GM10266 (cell line): ENCODE data around the gene IFNAR1.

ENCODE experiments used
- DNase-seq: peaks from one replicate; pipeline ENCODE4 v3.0.0; 2012; ENCODE audit errors: extremely low spot score
- CTCF ChIP-seq: IDR thresholded peaks from 2 replicates; pipeline ENCODE4 v1.5.1; 2012; ENCODE audit warnings: mild to moderate bottlenecking, low read depth; ENCODE audit not compliant: control insufficient read depth, insufficient read depth; ENCODE audit errors: missing control alignments

IFNAR1 gene

DNA sequence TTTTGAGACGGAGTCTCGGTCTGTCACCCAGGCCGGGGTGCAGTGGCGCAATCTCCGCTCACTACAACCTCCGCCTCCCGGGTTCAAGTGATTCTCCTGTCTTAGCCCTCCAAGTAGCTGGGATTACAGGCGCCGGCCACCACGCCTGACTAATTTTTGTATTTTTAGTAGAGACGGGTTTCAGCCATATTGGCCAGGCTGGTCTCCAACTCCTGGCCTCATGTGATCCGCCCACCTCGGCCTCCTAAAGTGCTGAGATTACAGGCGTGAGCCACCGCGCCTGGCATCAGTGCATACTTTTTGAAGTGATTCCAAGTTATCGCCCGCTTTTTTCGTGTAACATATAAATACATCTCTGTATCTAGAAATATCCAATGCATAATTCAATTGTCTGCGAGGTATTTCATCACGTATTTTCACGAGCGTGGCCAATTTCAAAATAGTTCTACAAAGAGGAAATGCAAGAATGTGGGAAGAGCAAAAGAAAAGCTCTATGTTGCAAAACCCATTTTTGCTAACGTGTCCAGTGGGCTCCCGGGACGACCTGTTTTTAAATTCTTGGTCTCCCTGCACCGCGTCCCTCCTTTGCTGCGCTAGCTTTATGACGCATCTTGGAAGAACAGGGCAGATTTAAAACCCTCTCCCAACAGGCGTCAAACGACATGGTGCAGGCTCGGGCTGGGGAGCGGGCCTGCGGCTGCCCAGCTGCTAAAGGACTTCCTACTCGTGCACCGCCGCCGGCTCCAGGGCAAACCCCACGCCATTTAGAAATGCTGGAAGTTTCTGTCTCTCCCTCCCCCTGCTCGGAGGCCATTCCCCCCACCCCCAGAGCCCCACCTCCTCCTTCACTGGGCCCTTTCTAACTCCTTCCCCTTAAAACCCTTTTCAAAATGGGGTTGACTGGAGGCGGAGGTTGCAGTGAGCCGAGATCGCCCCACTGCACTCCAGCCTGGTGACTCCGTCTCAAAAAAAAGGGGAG lies 77.5 kb downstream of the IFNAR1 start:
- TF ChIP-seq CTCF: no peak
- DNase-seq: peak; percentile 51

GRCh38 chr21:33403128-33403785 lies 78.5 kb downstream of the IFNAR1 start, which contains the start of gene IFNGR2:
Gene IFNGR2, plus strand, starts transcription at chr21:33403413. Its CDS starts 131 bp downstream, at chr21:33403544.
- DNase-seq: peak; percentile 84
- no peak for TF ChIP-seq CTCF

- peak; percentile 51 for DNase-seq
- TF ChIP-seq CTCF: no peak
Measured at GRCh38 chr21:33403786-33404585, 79.2 kb downstream of the IFNAR1 start.

DNA sequence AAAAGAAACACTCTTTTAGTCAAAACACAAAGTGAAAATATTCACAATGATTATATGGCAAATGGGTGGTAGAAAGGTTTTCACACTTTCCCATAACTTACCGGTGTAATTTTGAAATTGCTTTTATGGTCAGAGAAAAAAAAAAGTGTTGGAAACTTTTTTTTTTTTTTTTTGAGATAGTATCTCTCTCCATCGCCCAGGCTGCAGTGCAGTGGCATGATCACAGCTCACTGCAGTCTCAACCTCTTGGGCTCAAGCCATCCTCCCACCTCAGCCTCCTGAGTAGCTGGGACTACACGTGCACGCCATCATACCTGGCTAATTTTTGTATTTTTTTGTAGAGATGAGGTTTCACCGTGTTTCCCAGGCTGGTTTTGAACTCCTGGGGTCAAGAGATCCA lies 81.7 kb downstream of the IFNAR1 start:
- TF ChIP-seq CTCF: no peak
- DNase-seq: no peak
